GM19035 (cell line): ENCODE results near the gene RNMT.
A peak's percentile ranks its signal among the peaks of the same experiment; 100 is the strongest.
"Not testable (repeated sequence)": the region's sequence is repeated elsewhere in the genome, so short reads cannot be mapped to it uniquely, and the experiment has no call there.

Experiments used
- ATAC-seq: cut with Tn5 transposase; IDR thresholded peaks from one replicate; pipeline ENCODE4 v1.9.1; 2021; ENCODE audit not compliant: unreplicated experiment

The RNMT gene

GRCh38 chr18:13726232-13726971 is at the start of gene RNMT, which contains the start of gene FAM210A:
RNMT (plus strand) TSS chr18:13726673; CDS start chr18:13731518, 4,845 bp downstream.
FAM210A (minus strand) TSS chr18:13726558; CDS start chr18:13682077, 44,481 bp downstream.
- peak; percentile 92 for ATAC-seq

DNA sequence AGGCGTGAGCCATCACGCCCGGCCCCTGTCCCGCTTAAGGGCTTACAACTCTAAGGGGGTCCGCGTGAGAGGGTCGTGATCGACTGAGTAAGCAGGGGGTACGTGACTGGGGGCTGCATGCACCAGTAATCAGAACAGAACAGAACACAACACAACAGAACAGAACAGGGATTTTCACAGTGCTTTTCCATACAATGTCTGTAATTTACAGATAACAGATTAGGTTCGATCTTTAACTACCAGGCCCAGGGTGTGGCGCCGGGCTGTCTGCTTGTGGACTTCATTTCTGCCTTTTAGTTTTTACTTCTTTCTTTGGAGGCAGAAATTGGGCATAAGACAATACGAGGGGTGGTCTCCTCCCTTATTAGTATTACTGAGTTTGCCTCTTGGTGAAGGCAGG is 49.1 kb upstream of the RNMT start:
- not testable (repeated sequence) for ATAC-seq

- no peak for ATAC-seq
These were observed 45.9 kb upstream of the RNMT start for GRCh38 chr18:13680612-13681011.

GRCh38 chr18:13681701-13682100 is 44.8 kb upstream of the RNMT start:
- no peak for ATAC-seq

DNA sequence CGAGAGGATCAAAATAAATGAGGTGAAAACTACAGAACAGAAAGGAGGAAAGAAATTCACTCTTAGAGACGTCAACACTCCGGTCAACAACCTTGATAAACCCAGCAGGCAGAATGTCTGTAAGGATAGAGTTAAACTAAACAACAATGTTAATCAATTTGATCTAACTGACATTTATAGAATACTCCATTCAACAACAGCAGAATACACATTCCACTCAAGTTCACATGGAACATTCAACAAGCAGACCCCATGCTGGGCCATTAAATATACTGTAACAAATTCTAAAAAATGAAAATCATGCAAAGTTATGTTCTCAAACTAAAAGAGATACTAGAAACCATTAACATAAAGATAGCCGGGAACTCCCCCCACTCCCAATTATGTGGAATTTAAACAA is 41.9 kb upstream of the RNMT start:
- no peak for ATAC-seq

DNA sequence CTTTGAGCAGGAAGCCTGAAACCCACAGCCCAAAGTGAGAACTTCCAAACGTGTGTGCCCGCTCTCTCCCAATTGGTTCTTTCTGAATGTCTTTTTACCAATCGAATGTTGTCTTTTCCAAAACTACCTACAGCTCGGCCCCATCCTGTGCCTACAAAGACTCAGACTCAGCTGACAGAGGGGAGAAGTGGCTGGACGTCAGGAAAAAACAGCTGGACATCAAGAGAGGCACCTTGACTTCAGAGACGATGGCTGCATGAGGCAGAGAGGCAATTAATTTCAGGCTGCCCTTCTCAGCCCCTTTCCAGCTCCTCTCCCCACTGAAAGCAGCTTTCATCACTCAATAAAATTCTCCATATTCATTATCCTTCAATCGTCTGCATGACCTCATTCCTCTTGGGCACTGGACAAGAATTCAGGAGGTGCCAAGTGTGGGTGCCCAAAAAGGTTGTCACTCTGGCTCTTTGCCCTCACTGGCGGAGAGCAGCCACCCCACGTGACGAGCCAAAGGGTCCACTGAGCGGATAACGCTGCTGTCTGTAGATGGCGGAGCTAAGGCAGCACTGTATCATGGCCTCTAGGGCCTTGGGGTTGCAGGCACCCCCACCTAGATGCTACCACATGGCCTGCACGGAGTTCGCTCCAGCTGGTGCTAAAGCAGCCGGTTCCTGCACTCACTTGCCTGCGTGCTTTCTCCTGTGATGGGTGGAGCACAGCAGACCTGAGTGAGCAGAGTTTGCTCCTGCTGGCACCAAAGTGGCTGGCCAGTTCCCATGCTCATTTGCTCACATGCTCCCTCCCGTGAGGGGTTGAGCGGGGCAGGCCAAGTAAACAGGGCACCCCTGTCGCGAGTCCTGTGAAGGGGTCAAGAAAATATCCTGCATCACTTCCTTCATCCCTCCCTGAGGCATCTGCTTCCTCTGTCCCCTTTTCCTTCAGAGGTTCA is 38.0 kb upstream of the RNMT start:
- ATAC-seq, result no peak

DNA sequence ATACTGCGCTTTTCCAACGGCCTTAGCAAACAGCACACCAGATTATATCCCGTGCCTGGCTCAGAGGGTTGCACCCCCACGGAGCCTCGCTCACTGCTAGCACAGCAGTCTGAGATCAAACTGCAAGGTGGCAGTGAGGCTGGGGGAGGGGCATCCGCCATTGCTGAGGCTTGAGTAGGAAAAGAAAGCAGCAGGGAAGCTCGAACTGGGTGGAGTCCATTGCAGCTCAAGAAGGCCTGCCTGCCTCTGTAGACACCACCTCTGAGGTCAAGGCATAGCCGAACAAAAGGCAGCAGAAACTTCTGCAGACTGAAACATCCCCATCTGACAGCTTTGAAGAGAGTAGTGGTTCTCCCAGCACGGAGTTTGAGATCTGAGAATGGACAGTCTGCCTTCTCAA is 36.4 kb upstream of the RNMT start:
- not testable (repeated sequence) for ATAC-seq

GRCh38 chr18:13695337-13695736 is 31.1 kb upstream of the RNMT start:
- ATAC-seq, result not testable (repeated sequence)

- no peak for ATAC-seq
These were observed 29.5 kb upstream of the RNMT start for GRCh38 chr18:13696961-13697360.

GRCh38 chr18:13700153-13700552 is 26.3 kb upstream of the RNMT start:
- no peak for ATAC-seq

DNA sequence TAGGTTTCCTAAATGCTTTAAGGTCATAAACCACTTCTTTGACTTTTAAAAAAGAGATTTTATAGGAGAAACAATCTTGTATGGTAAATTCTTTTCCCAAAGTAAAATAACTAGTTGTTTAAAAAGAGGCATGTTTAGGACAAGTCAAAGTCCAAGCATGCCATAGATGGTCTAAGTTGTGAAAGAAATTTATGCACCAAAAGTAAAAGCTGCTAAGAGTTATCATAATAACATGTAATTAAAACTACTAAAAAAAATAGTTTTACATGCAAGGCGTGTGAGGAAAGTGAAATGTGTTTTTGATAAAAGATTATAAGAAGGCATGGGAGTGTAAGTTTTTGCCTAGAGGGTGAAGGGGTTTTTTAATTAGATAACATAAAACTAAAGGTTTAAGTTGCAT is 22.6 kb upstream of the RNMT start:
- ATAC-seq, result no peak

DNA sequence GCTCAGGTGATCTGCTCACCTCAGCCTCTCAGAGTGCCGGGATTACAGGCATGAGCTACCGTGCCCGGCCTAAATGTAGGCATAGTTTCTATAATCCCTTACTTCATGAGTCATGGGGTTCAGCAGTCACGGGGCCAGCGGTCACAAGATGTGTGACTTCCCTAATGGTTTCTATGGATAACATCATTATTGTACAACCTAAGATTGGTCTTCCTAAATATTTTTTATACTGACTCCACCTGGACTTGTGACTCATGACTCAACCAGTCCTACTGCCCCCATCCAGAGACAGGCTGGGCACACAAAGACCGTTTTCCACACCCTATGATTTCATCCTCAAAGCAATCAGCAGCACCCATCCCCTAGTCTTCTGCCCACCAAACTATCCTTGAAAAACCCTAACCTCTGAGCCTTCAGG is 16.1 kb upstream of the RNMT start:
- no peak for ATAC-seq

DNA sequence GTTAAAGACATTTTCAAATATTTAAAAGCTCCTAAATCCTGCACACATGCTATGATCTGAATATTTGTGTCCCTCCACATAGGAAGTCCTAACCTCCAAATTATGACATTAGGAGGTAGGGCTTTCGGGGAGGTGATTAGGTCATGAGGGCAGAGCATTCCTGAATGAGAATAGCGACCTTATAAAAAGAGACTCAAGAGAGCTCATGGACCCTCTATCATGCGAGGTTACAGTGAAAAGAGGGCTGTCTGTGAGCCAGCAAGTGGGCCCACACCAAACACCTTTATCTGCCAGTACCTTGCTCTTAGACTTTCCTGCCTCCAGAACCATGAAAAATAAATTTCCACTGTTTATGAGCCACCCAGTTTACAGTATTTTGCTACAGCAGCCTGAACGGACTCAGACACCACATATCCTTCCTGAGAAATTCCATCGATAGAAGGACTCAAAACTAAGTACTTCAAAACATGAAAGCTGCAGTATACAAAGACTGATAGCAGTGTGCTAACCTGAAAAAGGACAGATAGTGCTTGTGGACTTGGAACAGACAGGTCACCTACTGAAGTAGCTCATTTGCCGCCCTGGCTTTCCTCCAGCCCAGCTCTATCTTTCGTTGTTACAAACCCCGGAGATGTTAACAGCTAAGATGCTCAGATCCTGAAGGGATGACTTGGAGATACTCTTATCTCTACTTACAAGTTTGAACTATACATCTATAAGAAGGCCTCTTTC is 13.9 kb upstream of the RNMT start:
- no peak for ATAC-seq

GRCh38 chr18:13713455-13714055 is 12.9 kb upstream of the RNMT start:
- no peak for ATAC-seq

DNA sequence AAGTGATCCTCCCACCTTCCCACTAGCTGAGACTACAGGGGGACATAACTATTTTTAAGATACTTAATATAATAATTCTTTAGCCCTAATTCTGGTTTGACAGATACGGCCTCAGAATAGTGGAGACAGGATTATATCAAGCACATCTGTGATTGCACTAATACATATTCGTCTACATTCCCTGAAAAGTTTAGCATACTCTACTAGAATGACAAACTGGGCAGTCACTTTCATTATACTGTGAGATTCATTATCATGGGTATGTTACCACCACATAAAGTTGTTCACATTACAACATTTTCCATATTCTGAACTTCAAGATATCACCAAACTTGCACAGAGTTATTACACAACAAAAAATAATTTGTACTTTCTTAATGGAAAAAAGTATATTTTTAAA is 11.1 kb upstream of the RNMT start:
- ATAC-seq, result no peak

GRCh38 chr18:13716916-13717315 is 9.6 kb upstream of the RNMT start:
- no peak for ATAC-seq

DNA sequence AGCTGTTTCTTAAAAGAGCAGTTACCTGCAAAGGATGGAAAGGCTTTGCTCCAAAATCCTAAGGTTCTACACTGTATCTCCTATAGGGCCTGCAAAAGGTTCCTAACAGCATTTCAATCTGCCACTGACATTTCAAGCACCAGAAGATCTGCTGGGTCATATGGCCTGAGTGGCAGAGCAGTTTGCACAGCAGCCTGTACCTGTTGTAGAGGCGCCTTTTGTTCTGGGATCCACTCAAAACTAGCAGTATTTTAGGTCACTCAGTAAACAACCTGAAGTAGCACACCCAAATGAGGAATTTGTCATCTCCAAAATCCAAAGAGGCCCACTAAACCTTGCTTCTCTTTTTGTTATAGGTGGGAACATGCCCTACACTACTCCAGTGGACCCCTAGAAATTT is 6.3 kb upstream of the RNMT start:
- no peak for ATAC-seq

DNA sequence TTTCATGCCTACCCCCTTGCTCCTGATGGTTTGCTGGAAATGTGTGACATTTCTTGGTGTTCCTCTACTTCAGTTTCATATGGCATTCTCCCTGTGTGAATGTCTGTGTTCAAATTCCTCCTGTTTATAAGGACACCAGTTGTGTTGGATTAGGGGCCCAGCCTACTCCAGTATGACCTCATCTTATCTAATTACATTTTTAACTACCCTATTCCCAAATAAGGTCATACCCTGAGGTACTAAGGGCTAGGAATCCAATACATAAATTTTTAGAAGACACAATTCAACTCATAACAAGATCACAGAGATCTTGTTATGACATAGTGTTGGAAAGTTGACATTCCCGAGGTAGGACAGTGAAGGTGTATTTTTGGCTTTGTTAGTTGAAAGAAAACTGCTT is 5.6 kb upstream of the RNMT start:
- ATAC-seq, result no peak

DNA sequence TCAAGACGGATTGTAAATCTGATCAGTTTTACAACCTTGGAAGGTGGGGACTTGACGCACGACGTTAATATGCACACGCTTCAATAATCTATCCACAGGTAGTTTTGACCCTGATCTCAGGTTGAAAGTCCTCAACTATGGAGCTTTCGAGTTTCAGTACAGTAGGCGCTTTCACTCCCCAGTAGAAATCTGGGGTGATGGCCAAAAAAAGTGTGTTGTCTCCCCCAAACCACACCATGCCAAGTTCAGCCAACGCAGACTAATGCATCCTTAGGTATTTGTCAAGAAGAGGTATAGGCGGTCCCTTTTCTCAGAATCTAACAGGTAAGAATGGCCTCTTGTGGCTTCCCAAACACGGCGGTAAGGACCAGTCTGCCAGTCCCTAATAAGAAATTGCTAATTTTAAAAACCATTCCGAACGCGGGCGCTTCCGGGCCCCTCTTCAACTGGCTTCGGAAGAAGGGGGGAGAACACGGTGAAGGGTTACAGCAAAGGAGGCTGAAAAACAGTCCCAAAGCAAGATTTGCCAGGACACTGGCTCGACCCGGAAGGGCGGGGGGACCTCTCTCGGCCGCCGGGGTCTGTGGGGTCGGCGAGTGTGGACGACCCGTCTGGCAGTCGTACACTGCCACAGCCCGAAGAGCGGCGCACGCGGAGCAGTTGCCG is 774 bp upstream of the RNMT start:
- no peak for ATAC-seq

DNA sequence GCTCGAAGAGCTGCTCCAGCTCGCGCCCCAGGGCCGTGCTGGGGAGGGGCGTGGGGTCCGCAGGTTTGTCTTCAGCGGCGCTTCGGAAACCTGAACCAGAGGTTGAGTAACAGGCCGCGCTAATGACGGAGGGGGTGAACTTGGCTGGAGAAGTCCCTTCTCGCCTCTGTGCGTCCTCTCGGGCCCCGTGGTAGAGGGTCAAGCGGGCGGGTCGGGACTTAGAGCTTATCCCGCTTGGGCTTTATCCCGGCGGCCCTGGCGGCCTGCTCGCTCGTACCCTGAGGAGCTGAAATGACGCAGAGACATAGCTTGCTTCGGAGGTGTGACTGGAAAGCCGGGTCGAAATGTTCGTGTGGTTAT is 479 bp downstream of the RNMT start:
- ATAC-seq, result peak; percentile 31
